ENCODE results near the gene MAGI2. TPM values are rescaled to one million over a fixed set of nuclear protein-coding genes. Genes with fewer than 3 reads are reported as not detected.

MAGI2 gene
- total RNA-seq, 4 donors from 2014 or later: 0.90 to 2.4 (median 0.99) TPM

DNA sequence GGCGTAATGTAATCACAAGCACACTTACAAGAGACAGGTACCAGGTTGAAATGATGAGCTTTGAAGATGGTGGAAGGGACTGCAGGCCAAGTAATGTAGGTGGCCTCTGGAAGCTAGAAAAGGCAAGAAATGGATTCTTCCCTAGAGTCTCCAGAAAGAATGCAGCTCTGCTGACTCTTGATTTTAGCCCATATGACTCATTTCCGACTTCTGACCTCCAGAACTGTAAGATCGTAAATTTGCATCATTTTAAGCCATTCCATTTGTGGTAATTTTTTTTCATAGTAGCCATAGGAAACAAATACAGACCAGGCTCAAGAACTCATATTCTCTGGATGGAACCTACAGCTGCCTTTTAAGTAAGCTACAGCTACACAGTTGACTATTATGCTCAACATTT is 315.5 kb downstream of the MAGI2 start:
- Histone ChIP-seq H3K36me3 (no peaks in the 10 kb centered on the region), H3K4me1 (peaks cover 7% of the 10 kb centered on the region in 2 donors), H3K9me3 (no peaks in the 10 kb centered on the region), H3K27me3 (no peaks in the 10 kb centered on the region), H3K27ac (no peak overlapping the region), H3K4me3 (no peak overlapping the region)
- ATAC-seq (no peak), DNase-seq (no peak)
- intact Hi-C loops (cut with DNase I; ENCODE audit: low total_unique reads) (no loop called here), in situ Hi-C loops (cut with MboI; ENCODE audit: low sequenced_read_pairs in 4 of 4) (no loop called here)
- TF ChIP-seq, protein P1, sequence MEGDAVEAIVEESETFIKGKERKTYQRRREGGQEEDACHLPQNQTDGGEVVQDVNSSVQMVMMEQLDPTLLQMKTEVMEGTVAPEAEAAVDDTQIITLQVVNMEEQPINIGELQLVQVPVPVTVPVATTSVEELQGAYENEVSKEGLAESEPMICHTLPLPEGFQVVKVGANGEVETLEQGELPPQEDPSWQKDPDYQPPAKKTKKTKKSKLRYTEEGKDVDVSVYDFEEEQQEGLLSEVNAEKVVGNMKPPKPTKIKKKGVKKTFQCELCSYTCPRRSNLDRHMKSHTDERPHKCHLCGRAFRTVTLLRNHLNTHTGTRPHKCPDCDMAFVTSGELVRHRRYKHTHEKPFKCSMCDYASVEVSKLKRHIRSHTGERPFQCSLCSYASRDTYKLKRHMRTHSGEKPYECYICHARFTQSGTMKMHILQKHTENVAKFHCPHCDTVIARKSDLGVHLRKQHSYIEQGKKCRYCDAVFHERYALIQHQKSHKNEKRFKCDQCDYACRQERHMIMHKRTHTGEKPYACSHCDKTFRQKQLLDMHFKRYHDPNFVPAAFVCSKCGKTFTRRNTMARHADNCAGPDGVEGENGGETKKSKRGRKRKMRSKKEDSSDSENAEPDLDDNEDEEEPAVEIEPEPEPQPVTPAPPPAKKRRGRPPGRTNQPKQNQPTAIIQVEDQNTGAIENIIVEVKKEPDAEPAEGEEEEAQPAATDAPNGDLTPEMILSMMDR (IDR thresholded peaks at IDR 0.05 in 4 of 5, conservative IDR thresholded peaks at IDR 0.05 in 1 of 5): no peak
- TF ChIP-seq POLR2A (IDR thresholded peaks at IDR 0.05): no peak

DNA sequence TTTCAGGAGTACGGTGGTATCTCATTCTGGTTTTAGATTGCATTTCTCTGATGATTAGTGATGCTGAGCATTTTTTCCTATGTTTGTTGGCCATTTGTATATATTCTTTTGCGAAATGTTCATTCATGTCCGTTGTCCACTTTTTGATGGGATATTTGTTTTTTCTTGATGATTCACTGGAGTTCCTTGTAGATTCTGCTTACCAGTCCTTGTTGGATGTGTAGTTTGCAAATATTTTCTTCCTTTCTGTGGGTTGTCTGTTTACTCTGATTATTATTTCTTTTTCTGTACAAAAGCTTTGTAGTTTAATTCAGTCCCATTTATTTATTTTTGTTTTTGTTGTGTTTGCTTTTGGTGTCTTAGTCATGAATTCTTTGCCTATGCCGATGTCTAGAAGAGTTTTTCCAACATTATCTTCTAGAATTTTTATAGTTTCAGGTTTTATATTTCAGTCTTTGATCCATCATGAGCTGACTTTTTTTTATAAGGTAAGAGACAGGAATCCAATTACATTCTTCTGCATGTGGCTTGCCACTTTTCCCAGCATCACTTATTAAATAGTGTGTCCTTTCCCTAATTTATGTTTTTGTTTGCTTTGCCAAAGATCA is 320.5 kb downstream of the MAGI2 start:
- Histone ChIP-seq H3K4me3 (no peak overlapping the region), H3K9me3 (no peaks in the 10 kb centered on the region), H3K27ac (no peak overlapping the region), H3K27me3 (no peaks in the 10 kb centered on the region), H3K4me1 (no peaks in the 10 kb centered on the region), H3K36me3 (no peaks in the 10 kb centered on the region)
- in situ Hi-C loops (cut with MboI; ENCODE audit: low sequenced_read_pairs in 4 of 4): no loop called here
- DNase-seq: no peak
- TF ChIP-seq POLR2A (IDR thresholded peaks at IDR 0.05): no peak
- TF ChIP-seq, protein P1 (IDR thresholded peaks at IDR 0.05 in 4 of 5, conservative IDR thresholded peaks at IDR 0.05 in 1 of 5): no peak
- intact Hi-C loops (cut with DNase I; ENCODE audit: low total_unique reads): no loop called here
- ATAC-seq: no peak

DNA sequence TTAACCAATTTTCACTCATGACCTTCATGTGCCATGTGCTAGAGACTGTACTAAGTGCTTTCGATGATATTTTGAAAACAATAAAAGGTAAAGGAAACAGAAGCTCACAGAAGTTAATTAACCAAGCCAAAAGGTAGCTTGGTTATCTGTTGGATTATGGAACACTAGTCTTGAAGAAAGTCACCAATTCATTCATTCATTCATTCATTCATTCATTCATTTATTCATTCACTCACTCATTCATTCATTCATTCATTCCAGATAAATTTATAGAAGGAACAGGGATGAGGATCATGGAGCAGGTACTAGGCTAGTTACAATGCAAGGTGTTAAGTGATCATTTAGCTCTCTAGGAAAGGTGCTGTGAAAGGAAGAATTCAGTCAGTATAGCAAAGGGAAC is 322.8 kb downstream of the MAGI2 start:
- ATAC-seq (no peak), DNase-seq (no peak)
- H3K27ac ChIP-seq: no peak overlapping the region
- H3K27me3 ChIP-seq: no peaks in the 10 kb centered on the region
- H3K4me3 ChIP-seq: no peak overlapping the region
- H3K36me3 ChIP-seq: no peaks in the 10 kb centered on the region
- no peaks in the 10 kb centered on the region for H3K9me3 ChIP-seq
- in situ Hi-C loops (cut with MboI; ENCODE audit: low sequenced_read_pairs in 4 of 4) (no loop called here), intact Hi-C loops (cut with DNase I; ENCODE audit: low total_unique reads) (no loop called here)
- TF ChIP-seq, protein P1 (IDR thresholded peaks at IDR 0.05 in 4 of 5, conservative IDR thresholded peaks at IDR 0.05 in 1 of 5): no peak
- no peak for TF ChIP-seq POLR2A (IDR thresholded peaks at IDR 0.05)
- no peaks in the 10 kb centered on the region for H3K4me1 ChIP-seq

DNA sequence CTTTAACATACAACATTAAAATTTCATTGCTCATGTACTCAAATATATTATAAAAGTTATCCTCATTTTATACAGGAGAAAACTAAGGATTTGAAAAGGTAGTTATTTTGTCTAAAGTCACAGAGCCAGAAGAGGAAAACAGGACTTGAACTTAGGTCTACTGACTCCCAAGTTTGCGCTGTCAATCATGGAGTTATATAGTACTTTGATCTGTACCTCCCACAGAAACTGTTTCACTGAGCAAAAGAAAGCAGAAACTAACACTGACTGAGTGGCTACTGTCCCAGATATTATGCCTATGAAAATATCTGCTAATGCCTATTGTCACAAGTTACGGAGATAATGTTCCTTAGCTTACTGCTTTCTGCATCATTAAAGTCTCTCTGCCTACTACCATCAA is 329.1 kb downstream of the MAGI2 start:
- in situ Hi-C loops (cut with MboI; ENCODE audit: low sequenced_read_pairs in 4 of 4) (no loop called here), intact Hi-C loops (cut with DNase I; ENCODE audit: low total_unique reads) (no loop called here)
- Histone ChIP-seq H3K4me3 (no peak overlapping the region), H3K4me1 (no peaks in the 10 kb centered on the region), H3K27me3 (no peaks in the 10 kb centered on the region), H3K9me3 (no peaks in the 10 kb centered on the region), H3K27ac (no peak overlapping the region), H3K36me3 (no peaks in the 10 kb centered on the region)
- no peak for DNase-seq
- TF ChIP-seq POLR2A (IDR thresholded peaks at IDR 0.05): no peak
- TF ChIP-seq, protein P1 (IDR thresholded peaks at IDR 0.05 in 4 of 5, conservative IDR thresholded peaks at IDR 0.05 in 1 of 5): no peak
- ATAC-seq: no peak

DNA sequence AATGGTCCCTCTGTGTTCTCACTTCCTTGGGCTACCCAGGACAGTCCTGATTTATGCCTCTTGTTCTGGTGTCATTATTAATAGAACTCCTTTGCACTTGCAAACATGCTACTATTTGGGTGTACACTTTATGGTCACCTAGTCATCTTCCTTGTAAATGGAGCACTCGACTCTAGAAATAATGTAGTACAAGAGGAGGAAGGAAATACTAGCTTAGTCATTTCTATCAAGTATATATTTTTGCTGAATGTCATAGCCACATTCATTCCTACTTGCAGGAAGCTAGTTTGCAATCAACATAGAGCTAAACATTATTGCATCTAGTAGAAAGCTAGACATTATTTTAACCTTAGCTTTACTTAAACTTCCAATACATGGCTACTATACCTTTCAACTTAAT is 335.3 kb downstream of the MAGI2 start:
- Histone ChIP-seq H3K9me3 (no peaks in the 10 kb centered on the region), H3K4me1 (no peaks in the 10 kb centered on the region), H3K36me3 (no peaks in the 10 kb centered on the region), H3K4me3 (no peak overlapping the region), H3K27ac (no peak overlapping the region), H3K27me3 (no peaks in the 10 kb centered on the region)
- no peak for DNase-seq
- intact Hi-C loops (cut with DNase I; ENCODE audit: low total_unique reads) (no loop called here), in situ Hi-C loops (cut with MboI; ENCODE audit: low sequenced_read_pairs in 4 of 4) (no loop called here)
- TF ChIP-seq, protein P1 (IDR thresholded peaks at IDR 0.05 in 4 of 5, conservative IDR thresholded peaks at IDR 0.05 in 1 of 5): no peak
- TF ChIP-seq POLR2A (IDR thresholded peaks at IDR 0.05): no peak
- no peak for ATAC-seq
